ENCODE data around the gene ANKRD36C.
"Not testable (repeated sequence)": the region's sequence is repeated elsewhere in the genome, so short reads cannot be mapped to it uniquely, and the experiment has no call there.

GRCh38 chr2:95990884-95991283, 740 bp downstream of the ANKRD36C start:
- TF ChIP-seq CTCF (conservative IDR thresholded peaks at IDR 0.05; ENCODE audit: low read depth, low read length); EZH2phosphoT487 (IDR thresholded peaks at IDR 0.05; ENCODE audit: borderline replicate concordance, low read length): not testable (repeated sequence)
